Liver (tissue), 9 donors: Measurements from ENCODE around the gene CHRNA3. TPM values are rescaled to one million over a fixed set of nuclear protein-coding genes. Genes with fewer than 3 reads are reported as not detected.

ENCODE experiments used
- DNase-seq: peaks from one replicate; pipeline ENCODE4 v3.0.0-alpha.2; 2017; ENCODE audit warnings: low spot score
- H3K27ac ChIP-seq, 2 donors: one replicate each; pipeline ENCODE4 v1.7.0; 2013; ENCODE audit warnings: inconsistent platforms in 2 of 2, low read length in 2 of 2, control low read depth in 1 of 2, low read depth in 1 of 2, mild to moderate bottlenecking in 1 of 2
- H3K27me3 ChIP-seq, 4 donors: one replicate each; pipeline versions ENCODE4 v1.6.1 to v1.7.0; 2013; ENCODE audit warnings: low read length in 3 of 4, inconsistent platforms in 1 of 4, mild to moderate bottlenecking in 1 of 4, moderate library complexity in 1 of 4; ENCODE audit not compliant: control insufficient read depth in 4 of 4, insufficient read depth in 4 of 4
- H3K36me3 ChIP-seq, 4 donors: one replicate each; pipeline versions ENCODE4 v1.6.1 to v1.7.0; 2013; ENCODE audit warnings: low read length in 3 of 4, mild to moderate bottlenecking in 3 of 4, low read depth in 1 of 4, moderate library complexity in 1 of 4; ENCODE audit not compliant: control insufficient read depth in 4 of 4, insufficient read depth in 3 of 4
- H3K4me1 ChIP-seq, 4 donors: one replicate each; pipeline versions ENCODE4 v1.6.1 to v1.7.0; 2013; ENCODE audit warnings: low read length in 3 of 4, mild to moderate bottlenecking in 3 of 4, moderate library complexity in 1 of 4; ENCODE audit not compliant: control insufficient read depth in 4 of 4, insufficient read depth in 4 of 4
- H3K4me3 ChIP-seq, 3 donors: one replicate each; pipeline versions ENCODE4 v1.6.1 to v1.7.0; 2013; ENCODE audit warnings: low read length in 3 of 3, control low read depth in 1 of 3, low read depth in 1 of 3, mild to moderate bottlenecking in 1 of 3
- H3K9ac ChIP-seq, 2 donors: one replicate each; pipeline ENCODE4 v1.7.0; 2013; ENCODE audit warnings: low read length in 2 of 2, mild to moderate bottlenecking in 2 of 2, moderate library complexity in 2 of 2, control low read depth in 1 of 2, low read depth in 1 of 2
- H3K9me3 ChIP-seq, 4 donors: one replicate each; pipeline versions ENCODE4 v1.6.1 to v1.7.0; 2013; ENCODE audit warnings: low read length in 3 of 4; ENCODE audit not compliant: control insufficient read depth in 4 of 4
- EGR1 ChIP-seq, 2 donors: IDR thresholded peaks; 2 replicates each; pipeline ENCODE4 v1.6.1; 2016 to 2018; ENCODE audit warnings: antibody characterized with exemption in 2 of 2, low read depth in 2 of 2
- GABPA ChIP-seq, 2 donors: IDR thresholded peaks in 1 of 2; conservative IDR thresholded peaks in 1 of 2; 2 replicates each; pipeline ENCODE4 v1.6.1; 2016; ENCODE audit warnings: antibody characterized with exemption in 2 of 2, mild to moderate bottlenecking in 1 of 2, moderate library complexity in 1 of 2
- HNF4A ChIP-seq, 2 donors: conservative IDR thresholded peaks; 2 replicates each; pipeline ENCODE4 v1.6.1; 2016; ENCODE audit warnings: antibody characterized with exemption in 2 of 2, mild to moderate bottlenecking in 2 of 2
- HNF4G ChIP-seq: IDR thresholded peaks from 2 replicates; pipeline ENCODE4 v1.6.1; 2016; ENCODE audit warnings: antibody characterized with exemption
- JUND ChIP-seq, 2 donors: IDR thresholded peaks; 2 replicates each; pipeline ENCODE4 v1.6.1; 2016; ENCODE audit warnings: antibody characterized with exemption in 2 of 2
- MAX ChIP-seq: IDR thresholded peaks from 2 replicates; pipeline ENCODE4 v1.6.1; 2016; ENCODE audit warnings: antibody characterized with exemption
- NR2F2 ChIP-seq: IDR thresholded peaks from 2 replicates; pipeline ENCODE4 v1.6.1; 2016; ENCODE audit warnings: antibody characterized with exemption
- RAD21 ChIP-seq, 2 donors: IDR thresholded peaks; 2 replicates each; pipeline ENCODE4 v1.6.1; 2016; ENCODE audit warnings: antibody characterized with exemption in 2 of 2, mild to moderate bottlenecking in 2 of 2
- REST ChIP-seq: IDR thresholded peaks from 2 replicates; pipeline ENCODE4 v1.6.1; 2016; ENCODE audit warnings: antibody characterized with exemption, mild to moderate bottlenecking
- RXRA ChIP-seq, 2 donors: IDR thresholded peaks; 2 replicates each; pipeline ENCODE4 v1.6.1; 2017 to 2018; ENCODE audit warnings: antibody characterized with exemption in 2 of 2, mild to moderate bottlenecking in 1 of 2
- SP1 ChIP-seq: IDR thresholded peaks from 2 replicates; pipeline ENCODE4 v1.6.1; 2018; ENCODE audit warnings: antibody characterized with exemption, mild to moderate bottlenecking
- TAF1 ChIP-seq: conservative IDR thresholded peaks from 2 replicates; pipeline ENCODE4 v1.6.1; 2016; ENCODE audit warnings: antibody characterized with exemption, mild to moderate bottlenecking
- YY1 ChIP-seq: IDR thresholded peaks from 2 replicates; pipeline ENCODE4 v1.6.1; 2016; ENCODE audit warnings: antibody characterized with exemption, mild to moderate bottlenecking
- WGBS: extraction: QIAGEN DNeasy Blood & Tissue Kit; methylation state at CpG from one replicate; pipeline ENCODE4 v1.1.7; 2013; 5-methylcytosine and 5-hydroxymethylcytosine counted together
- polyA plus RNA-seq, 2 donors: library from polyadenylated mRNA; stranded (reverse) in 1 of 2; unstranded in 1 of 2; fragments of 200-250 nt in 1 of 2; fragments of >200 nt in 1 of 2; fragmentation: Nextera tagmentation in 1 of 2; extraction: Ambion mirVana in 1 of 2; gene quantifications; one replicate each; pipeline versions ENCODE4 v1.2.1 to v1.2.3, GENCODE V29; 2013 to 2015
- total RNA-seq, 2 donors: library from RNA; depleted of rRNA; stranded (reverse); fragments of >200 nt; gene quantifications; one replicate each; pipeline ENCODE4 v1.2.3, GENCODE V29; 2014
- TF ChIP-seq, protein P1 (sequence below): fragments of 150-350 bp; IDR thresholded peaks from 2 replicates; pipeline ENCODE4 v1.5.1; 2017; ENCODE audit warnings: improper control_type of control experiment, low read depth, low read length; ENCODE audit not compliant: missing input control
- TF ChIP-seq, protein P2 (sequence below): IDR thresholded peaks from 2 replicates; pipeline ENCODE4 v1.6.1; 2016; ENCODE audit warnings: antibody characterized with exemption
- TF ChIP-seq, protein P3 (sequence below): IDR thresholded peaks from 2 replicates; pipeline ENCODE4 v1.6.1; 2016; ENCODE audit warnings: antibody characterized with exemption
- donor health status: healthy.
- donor health status: healthy.
- donor health status: healthy.
- donor health status: healthy.
- donor health status: healthy.

Gene CHRNA3
- total and polyA plus RNA-seq, 4 donors, result not detected

DNA sequence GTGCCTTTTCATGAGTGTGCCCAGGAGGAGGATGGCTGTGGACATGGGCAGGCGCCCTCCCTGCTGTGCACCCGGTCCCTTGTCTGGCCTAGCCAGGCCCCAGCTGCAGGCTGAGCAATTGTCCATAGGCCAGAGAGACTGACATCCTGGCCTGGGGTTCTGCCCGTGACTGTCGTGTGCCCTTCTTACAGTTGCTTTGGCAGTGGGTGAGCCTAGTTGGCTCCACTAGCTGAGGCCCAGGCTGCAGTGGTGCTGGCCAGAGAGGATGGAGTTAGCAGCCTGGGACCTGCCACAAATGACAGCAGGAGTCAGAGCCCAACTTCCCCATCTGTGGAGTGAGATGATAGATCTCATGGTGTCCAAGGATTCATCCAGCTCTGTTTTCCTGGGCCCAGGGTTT is 29.2 kb upstream of the CHRNA3 start:
- no peaks in the 10 kb centered on the region for H3K27me3 ChIP-seq

DNA sequence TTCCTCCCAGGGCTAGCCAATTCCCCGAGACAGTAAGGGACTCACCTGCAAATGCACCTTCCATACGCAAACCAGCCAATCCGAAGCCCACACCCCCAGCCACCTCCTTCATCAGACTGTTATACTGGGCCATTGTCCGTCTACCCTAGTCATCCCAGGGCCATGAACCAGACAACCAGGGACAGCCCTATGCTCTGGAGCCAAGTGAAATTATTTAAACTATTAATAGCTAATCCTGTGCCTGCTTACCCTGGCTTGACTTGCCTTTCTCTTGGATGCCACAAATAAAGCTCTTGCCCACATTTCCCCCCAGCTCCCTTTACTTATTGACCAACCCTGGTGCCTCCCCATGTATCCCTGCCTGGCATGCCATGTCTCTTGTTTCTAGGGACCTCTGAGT is 24.2 kb upstream of the CHRNA3 start:
- 50% methylated on average over 4 of the region's 4 CpGs for WGBS
- TF ChIP-seq HNF4G (no peak), EGR1 (IDR thresholded peaks at IDR 0.05; ENCODE audit: low read depth in 2 of 2) (no peak), SP1 (no peak), RAD21 (IDR thresholded peaks at IDR 0.05) (no peak), HNF4A (conservative IDR thresholded peaks at IDR 0.05) (no peak), TAF1 (no peak), RXRA (IDR thresholded peaks at IDR 0.05) (no peak), MAX (no peak), YY1 (no peak), NR2F2 (no peak), REST (no peak)
- TF ChIP-seq, protein P1, sequence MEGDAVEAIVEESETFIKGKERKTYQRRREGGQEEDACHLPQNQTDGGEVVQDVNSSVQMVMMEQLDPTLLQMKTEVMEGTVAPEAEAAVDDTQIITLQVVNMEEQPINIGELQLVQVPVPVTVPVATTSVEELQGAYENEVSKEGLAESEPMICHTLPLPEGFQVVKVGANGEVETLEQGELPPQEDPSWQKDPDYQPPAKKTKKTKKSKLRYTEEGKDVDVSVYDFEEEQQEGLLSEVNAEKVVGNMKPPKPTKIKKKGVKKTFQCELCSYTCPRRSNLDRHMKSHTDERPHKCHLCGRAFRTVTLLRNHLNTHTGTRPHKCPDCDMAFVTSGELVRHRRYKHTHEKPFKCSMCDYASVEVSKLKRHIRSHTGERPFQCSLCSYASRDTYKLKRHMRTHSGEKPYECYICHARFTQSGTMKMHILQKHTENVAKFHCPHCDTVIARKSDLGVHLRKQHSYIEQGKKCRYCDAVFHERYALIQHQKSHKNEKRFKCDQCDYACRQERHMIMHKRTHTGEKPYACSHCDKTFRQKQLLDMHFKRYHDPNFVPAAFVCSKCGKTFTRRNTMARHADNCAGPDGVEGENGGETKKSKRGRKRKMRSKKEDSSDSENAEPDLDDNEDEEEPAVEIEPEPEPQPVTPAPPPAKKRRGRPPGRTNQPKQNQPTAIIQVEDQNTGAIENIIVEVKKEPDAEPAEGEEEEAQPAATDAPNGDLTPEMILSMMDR, result no peak
- TF ChIP-seq, protein P2, sequence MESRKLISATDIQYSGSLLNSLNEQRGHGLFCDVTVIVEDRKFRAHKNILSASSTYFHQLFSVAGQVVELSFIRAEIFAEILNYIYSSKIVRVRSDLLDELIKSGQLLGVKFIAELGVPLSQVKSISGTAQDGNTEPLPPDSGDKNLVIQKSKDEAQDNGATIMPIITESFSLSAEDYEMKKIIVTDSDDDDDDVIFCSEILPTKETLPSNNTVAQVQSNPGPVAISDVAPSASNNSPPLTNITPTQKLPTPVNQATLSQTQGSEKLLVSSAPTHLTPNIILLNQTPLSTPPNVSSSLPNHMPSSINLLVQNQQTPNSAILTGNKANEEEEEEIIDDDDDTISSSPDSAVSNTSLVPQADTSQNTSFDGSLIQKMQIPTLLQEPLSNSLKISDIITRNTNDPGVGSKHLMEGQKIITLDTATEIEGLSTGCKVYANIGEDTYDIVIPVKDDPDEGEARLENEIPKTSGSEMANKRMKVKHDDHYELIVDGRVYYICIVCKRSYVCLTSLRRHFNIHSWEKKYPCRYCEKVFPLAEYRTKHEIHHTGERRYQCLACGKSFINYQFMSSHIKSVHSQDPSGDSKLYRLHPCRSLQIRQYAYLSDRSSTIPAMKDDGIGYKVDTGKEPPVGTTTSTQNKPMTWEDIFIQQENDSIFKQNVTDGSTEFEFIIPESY, result no peak
- TF ChIP-seq, protein P3, sequence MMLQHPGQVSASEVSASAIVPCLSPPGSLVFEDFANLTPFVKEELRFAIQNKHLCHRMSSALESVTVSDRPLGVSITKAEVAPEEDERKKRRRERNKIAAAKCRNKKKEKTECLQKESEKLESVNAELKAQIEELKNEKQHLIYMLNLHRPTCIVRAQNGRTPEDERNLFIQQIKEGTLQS, result no peak

More for the DNA sequence above, 29.2 kb upstream of the CHRNA3 start:
- Histone ChIP-seq H3K4me1 (peaks cover 4 to 21% (median 12%) of the 10 kb centered on the region in 4 donors), H3K27ac (no peak overlapping the region), H3K36me3 (no peaks in the 10 kb centered on the region), H3K9me3 (no peaks in the 10 kb centered on the region), H3K4me3 (no peak overlapping the region), H3K9ac (no peak overlapping the region)
- DNase-seq, result no peak
- WGBS, result 76% methylated on average over 4 of the region's 4 CpGs
- TF ChIP-seq EGR1 (IDR thresholded peaks at IDR 0.05; ENCODE audit: low read depth in 2 of 2), result no peak
- TF ChIP-seq, protein P1, result no peak
- TF ChIP-seq JUND (IDR thresholded peaks at IDR 0.05), result no peak
- no peak for TF ChIP-seq SP1
- TF ChIP-seq NR2F2, result no peak
- no peak for TF ChIP-seq GABPA (IDR thresholded peaks at IDR 0.05 in 1 of 2, conservative IDR thresholded peaks at IDR 0.05 in 1 of 2)
- no peak for TF ChIP-seq YY1
- no peak for TF ChIP-seq HNF4G
- TF ChIP-seq TAF1, result no peak
- TF ChIP-seq, protein P2, result no peak
- TF ChIP-seq, protein P3, result no peak

More for the DNA sequence above, 24.2 kb upstream of the CHRNA3 start:
- DNase-seq, result no peak
- no peak overlapping the region for H3K27ac ChIP-seq
- no peak overlapping the region for H3K4me3 ChIP-seq
- no peaks in the 10 kb centered on the region for H3K9me3 ChIP-seq
- H3K9ac ChIP-seq, result no peak overlapping the region
- peaks cover 0 to 2% (median 0%) of the 10 kb centered on the region in 4 donors for H3K27me3 ChIP-seq
- no peaks in the 10 kb centered on the region for H3K36me3 ChIP-seq
- peaks cover 0 to 11% (median 6%) of the 10 kb centered on the region in 4 donors for H3K4me1 ChIP-seq
